NCI-H345 treated with DMSO at 0.1 percent for 48 hours (cell line): Measurements from ENCODE around the gene CCDC12.

Source experiments
- DNase-seq: peaks from one replicate; lab custom pipeline; 2025; ENCODE audit not compliant: unreplicated experiment; lab: John Stamatoyannopoulos, UW

CCDC12 gene

GRCh38 chr3:46942076-46942475 lies 34.5 kb downstream of the CCDC12 start:
- no peak for DNase-seq

DNA sequence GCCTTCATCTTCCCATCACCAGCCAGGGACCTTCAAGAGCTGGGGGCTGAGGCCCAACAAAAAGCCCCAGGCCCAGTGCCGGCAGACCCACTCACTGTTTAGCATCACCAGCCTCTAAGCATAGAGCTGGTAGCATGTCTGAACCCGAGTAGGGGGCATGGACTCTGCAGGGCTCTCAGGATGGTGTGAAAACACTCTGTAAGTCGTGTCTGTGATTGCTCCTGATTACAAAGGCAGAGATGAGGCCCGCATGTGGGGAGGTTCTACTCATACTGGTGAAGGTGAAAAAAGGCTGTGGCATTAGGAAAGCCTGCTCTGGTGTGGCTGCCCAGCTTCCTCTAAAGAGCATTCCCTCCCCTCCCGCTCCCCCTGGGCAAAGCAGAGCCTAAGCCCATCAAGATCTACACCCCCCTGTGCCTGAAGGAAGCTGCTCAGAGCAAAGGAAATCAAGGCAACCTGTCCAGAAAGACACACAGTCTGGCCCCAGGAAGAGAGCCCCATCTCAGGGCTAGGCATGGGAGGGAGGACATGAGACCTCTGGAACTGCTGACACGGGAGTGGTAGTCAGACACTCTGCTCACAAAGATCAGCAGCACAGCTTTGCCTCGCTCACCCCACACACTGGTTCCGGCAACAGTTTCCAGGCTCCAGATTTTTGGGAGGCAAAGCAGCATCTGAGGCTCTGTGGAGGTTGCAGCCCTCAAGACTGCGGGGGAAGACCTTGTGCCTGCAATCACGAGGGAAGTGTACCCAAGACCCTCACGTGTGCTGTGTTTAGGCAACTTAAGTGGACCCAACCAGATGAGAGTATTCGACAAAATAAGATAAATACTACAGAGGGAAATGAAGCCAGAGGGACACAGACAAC lies 36.7 kb downstream of the CCDC12 start:
- DNase-seq, result no peak

DNA sequence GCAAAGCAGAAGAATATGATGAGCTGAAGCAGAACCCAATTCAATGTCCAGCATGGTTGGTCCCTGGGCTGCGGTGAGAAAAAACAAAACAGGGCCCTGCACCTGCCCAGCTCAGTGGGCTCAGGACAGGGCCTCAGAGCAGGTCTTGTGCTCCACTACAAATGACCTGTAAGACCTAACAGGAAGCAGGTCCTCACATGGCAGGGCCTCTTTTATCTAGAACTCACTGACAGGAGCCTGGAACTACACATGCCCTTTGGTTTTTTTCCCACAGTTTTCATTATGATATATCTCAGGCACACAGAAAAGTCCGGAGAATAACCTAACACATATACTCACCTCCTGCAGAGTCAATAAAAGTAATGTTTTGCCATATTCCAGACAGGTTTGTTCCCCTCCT lies 38.4 kb downstream of the CCDC12 start:
- no peak for DNase-seq

GRCh38 chr3:46936733-46937250 lies 39.8 kb downstream of the CCDC12 start:
- no peak for DNase-seq

DNA sequence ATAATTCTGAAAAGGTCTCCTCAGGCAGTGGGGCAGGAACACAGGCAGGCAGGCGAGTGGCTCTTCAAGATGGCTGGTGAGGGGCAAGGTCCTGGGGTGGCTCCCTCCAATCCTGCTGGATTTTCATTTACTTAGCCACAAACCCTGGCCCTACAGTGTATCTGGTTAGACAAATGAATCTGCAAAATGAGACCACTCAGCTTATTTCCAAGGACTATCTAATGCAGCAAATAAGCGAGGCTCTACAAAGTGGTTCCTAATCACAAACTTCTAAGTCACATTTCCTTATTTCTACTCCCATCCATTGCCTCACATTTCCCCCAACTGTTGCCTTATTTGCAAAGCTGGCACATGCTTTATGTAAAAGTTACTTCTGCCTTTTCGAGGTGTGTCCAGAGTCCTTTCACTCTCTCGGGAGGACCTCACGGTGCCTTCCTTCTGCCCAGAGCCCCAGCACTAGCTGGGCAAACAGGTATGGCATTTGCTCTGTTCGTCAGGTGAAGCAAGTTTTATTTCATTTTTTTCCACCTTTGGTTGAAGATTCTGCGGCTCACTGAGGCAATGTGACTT lies 40.5 kb downstream of the CCDC12 start:
- no peak for DNase-seq

- DNase-seq, result no peak
Observed at GRCh38 chr3:46935168-46935858, 41.2 kb downstream of the CCDC12 start.

- DNase-seq, result no peak
Observed at GRCh38 chr3:46934498-46935167, 41.9 kb downstream of the CCDC12 start.

GRCh38 chr3:46934072-46934471 lies 42.5 kb downstream of the CCDC12 start:
- no peak for DNase-seq

GRCh38 chr3:46933261-46933660 lies 43.3 kb downstream of the CCDC12 start:
- no peak for DNase-seq

DNA sequence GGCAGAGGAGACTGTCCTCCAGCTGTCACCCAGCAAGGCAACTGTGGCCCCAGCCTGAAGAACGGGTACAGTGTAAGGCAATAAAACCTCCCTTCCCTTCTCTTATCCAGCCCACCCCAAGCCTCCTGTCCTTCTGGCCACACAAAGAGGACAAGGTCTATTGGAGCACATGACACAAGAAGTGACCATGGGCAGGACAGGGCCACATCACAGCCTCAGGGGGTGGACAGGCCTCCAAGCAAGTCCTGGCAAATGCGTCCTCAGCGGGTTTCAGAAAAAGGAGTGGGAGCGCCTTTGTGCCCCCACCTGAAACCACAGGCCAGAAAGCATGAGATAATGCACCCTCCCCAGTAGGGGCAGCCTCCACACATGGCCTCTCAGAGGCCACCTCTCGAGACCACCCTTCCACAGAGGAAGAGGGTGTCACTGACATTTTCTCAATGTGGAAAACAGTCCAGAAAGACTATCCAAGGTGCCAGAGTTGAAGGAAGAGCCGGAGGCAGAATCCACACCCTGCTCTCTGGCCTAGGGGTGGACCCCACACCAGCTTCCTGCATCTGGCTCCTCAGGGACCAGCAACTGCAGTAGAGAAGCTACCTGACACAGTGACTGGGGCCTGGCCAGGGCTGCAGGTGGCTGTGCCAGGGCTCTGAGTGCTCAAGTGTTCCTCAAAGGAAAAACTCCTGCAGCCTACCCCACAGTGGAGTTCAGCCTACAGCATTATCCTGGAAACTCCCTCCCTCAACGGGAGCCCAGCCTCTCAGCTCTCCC lies 43.9 kb downstream of the CCDC12 start:
- no peak for DNase-seq

DNA sequence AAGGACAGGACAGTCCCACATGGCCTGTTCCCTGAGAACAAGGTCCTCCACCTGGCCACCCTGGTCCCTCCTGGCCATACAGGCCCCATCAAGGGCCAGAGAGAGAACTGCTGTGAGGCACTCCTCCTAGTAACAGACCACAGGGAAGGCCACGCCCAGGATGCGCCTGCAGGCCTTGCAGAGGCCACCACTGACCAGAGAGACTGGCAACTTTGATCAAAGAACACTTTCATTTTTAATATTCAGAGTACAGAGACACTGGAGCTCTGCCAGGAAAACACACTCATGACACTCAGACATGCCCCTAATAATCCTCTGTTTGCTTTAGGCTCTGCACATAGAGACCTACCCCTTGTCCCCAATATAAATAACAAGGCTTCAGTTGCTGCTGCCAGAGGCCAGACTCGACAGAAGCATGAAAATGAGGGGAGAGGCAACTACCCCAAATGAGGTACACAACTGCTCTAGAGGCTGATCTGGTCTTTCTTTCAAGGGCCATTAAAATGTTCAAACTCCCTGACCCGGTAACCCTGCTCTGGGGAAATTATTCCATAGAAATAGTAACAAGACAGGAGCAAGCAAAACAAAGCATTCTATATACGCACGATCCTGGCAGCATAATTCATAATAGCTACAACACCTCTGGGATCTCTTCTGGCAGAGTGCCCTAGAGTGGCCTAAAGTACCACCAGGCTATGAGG lies 44.8 kb downstream of the CCDC12 start:
- peak; percentile 20 for DNase-seq

GRCh38 chr3:46930945-46931403 lies 45.6 kb downstream of the CCDC12 start:
- no peak for DNase-seq

DNA sequence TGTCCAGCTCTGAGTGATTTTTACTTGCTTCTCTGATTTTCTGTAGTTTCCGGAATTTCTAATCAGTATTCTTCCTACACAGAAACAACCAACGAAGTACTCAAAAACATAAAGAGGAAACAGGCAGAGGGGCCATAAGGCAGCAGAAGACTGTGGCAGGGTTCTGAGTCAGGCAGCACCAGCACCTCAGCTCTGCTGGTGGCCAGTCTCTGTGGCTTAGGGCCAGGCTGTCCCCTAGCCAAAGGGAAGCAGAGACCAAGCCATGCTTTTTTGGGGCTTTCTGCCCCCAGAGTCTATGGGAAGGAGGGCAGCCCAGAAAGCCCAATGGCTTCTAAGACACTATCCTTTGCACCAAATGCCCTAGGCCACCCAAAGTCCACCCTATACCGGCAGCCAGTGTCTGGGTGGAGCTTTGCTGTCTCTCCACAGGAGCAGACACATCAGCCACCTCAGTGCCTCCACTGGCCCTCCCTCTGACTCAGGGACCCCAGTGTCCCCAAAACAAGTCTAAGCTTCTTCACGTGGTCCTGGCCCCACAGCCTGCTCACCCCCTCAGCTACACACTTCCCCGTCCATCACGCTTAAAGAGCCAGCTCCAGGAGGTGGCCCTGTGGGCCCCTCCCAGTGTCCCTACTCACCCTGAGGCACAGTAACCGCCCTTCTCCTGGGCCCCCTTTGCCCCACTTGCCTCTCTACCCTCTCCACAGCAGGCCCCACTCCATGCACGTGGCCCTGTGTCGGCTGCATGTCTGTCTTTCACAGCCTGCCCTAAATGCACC lies 46.2 kb downstream of the CCDC12 start:
- no peak for DNase-seq

DNA sequence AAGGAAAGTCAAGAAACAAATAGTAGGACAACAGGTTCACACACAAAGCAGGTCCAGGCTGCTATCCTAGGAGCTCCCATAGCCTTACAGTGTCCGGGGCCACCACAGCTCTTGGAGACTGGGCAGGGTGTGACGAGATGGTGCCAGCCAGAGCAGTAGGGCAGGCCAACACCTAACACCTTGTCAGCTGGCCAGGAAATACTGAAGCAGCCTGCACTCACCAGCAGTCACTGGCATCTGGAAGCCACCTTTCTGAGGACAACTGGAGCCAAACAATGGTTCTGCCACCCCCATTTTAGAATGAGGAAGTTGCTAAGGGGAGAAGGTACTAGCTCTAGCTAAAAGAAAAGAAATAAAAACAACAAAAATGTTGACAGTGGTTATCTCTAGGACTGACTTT lies 47.2 kb downstream of the CCDC12 start:
- DNase-seq, result no peak

GRCh38 chr3:46928282-46928681 lies 48.3 kb downstream of the CCDC12 start:
- no peak for DNase-seq

DNA sequence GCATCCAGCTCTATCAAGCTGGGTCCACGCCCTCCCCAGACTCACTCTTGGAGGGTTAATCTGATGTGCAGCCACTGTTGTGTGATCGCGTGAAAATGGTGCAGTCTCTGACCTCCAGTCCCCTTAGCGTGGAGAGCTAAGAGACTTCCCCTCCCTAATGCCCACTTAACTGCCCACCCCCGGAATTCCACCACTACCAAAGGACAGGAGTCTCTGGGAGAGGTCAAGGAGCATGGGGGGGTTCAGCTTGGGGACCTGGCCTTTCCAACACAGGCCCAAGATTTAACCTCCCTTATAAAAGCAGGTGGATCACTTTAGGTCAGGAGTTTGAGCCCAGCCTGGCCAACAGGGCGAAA lies 48.8 kb downstream of the CCDC12 start:
- DNase-seq, result no peak

GRCh38 chr3:46926871-46927717 lies 49.5 kb downstream of the CCDC12 start:
- DNase-seq, result no peak

DNA sequence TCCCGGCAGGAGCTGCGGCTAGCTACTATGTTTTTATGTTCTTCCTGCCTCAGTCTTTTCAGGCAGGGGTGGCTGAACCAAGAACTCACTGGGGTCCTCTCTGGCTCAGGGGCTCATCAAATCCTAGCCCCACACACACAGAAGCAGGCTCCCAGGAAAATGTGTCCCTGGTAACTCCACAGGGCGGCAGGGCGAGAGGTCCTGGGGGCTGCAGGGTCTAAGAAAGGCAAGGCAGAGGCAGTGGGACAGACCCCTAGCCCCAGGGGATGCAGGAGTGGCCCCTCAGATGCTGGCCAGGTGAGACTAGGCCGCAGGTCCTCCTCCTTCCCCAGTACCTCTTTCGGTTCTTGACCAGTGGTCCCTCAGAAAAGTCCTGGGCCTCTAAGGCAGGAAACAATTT lies 50.1 kb downstream of the CCDC12 start:
- DNase-seq, result no peak
